HG03139 (cell line): Measurements from ENCODE around the gene C20orf202.

Source experiments
- ATAC-seq: cut with Tn5 transposase; IDR thresholded peaks from one replicate; pipeline ENCODE4 v1.9.1; 2021; ENCODE audit not compliant: unreplicated experiment

The C20orf202 gene

DNA sequence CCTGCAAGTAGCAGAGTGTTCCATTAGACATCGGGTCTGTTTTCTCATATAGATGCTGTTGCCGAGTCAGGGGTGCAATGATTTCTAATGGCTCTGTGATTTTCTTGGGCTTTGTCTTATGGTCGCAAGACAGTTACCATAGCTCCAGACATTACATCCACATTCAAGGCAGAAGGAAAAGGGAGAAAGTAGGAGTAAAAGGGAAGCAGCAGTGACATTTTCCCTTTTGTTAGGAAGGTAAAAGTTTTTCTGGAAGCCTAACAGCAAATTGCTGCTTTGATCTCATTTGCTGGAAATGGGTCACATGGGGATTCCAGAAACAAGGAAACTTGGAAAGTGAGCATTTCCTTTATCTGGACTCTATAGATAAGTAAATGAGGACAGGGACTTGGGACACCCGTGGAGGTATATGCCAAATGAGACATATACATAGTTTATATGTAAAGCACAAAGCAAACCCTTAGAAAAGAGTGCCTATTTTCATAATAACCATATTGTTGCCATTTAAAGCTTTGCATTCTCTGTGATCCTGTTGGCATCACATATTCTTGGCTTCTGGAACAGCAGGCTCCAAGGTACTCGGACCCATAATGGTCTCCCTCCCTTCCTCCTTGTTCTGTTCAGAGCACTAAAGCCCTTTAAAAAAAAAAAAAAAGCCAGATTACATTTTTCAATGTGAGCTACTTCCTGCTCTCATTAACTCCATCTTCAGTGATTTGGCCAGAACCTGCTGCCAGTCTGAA lies at the start of gene C20orf202:
Gene C20orf202 (plus strand): TSS at position 693 of the 743 bp plus-strand sequence. CDS start 132 bp downstream, outside the sequence.
- ATAC-seq: no peak

DNA sequence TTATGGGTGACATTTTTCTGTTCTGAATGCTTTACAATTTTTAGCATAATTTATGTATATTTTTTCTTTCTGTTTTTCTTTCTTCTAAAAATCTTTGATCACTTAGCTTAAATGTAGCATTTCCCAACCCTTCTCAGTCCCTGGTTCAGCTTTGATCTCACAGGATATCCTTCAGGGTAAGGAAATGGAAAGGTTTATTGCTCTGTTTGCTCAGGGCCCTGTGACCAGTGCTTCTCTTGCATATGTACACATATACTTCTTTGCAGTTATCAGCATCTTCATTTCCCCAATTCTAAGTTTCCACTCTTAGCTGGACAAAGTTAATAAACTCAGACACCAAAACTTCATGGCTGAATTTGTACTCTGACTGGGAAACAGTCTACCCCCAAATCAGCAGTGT lies 49.0 kb upstream of the C20orf202 start:
- ATAC-seq: no peak

DNA sequence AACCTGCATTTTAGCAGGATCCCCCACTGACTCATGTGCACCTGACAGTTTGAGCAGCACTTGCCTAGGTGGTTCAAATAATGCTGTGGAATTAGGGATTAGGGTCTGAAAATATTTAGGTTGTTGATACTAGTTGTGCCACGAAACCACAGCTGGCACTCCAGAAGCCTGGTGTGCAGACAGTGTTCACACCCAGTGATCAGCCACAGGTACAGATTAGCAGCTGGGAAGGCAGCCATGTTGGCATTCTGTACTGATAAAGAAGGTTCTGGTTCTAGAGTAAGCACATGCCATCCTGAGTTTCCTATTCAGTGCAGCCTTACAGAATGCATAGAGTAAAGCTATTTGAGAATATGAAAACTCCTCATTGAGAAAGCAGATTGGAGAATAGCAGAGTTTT lies 48.6 kb upstream of the C20orf202 start:
- ATAC-seq: no peak

DNA sequence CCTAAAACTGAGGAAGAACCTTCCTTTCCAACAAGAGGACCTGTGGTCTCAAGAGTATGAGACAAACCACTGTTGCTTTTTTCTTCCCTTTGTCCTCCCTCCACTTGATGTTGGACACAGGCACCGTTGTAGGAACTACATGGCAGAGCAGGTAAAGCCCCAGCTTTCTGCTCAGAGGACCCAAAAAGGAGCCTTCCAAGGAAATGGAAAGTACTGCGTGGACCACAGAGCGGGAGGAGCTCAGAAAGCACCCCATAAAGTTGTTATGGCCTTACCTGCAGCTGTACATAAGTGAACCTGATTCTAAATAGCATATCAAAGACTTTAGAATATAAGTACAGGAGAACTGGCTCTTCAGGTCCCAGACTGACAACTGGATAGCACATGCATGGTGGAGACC lies 47.9 kb upstream of the C20orf202 start:
- no peak for ATAC-seq

DNA sequence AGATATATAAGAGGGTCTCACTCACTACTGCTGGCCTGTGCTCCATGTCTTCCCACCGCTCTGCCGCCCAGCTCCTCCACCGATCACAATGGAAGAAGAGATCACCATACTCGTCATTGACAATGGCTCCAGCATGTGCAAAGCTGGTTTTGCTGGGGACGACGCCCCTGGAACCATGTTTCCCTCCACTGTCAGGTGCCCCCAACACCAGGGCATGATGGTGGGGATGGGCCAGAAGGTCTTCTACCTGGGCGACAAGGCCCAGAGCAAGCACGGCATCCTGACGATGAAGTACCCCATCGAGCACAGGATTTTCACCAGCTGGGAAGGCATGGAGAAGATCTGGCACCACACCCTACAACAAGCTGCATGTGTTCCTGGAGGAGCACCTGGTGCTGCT lies 42.8 kb upstream of the C20orf202 start:
- ATAC-seq: no peak

DNA sequence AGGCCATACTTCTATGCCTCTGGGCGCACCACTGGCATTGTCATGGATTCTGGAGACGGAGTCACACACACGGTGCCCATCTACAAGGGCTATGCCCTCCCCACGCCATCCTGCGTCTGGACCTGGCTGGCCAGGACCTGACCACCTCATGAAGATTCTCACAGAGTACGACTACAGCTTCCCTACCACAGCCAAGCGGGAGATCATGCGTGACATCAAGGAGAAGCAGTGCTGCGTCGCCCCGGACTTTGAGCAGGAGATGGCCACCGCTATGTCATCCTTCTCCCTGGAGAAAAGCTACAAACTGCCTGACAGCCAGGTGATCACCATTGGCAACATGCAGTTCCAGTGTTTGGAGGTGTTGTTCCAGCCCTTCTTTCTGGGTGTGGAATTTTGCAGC lies 42.3 kb upstream of the C20orf202 start:
- ATAC-seq: no peak

DNA sequence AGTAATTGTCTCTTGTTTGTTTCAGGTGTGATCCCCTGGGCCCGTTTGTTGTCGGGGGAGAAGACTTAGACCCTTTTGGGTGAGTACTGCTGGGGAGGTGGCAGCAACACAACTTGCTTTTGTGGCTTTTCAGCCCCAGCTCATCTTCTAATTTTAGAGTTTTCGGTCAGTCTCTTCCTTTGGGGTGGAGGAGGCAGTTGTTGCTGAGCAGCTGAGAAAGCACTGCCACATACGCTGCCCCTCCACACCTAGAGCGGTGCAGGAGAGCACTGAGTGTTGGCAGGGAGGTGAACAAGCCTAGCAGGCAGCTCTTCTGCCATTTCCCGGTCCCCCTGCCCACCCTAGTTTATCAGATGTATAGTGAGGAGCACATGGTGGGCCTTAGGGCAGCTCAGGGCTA lies 40.1 kb upstream of the C20orf202 start:
- no peak for ATAC-seq

DNA sequence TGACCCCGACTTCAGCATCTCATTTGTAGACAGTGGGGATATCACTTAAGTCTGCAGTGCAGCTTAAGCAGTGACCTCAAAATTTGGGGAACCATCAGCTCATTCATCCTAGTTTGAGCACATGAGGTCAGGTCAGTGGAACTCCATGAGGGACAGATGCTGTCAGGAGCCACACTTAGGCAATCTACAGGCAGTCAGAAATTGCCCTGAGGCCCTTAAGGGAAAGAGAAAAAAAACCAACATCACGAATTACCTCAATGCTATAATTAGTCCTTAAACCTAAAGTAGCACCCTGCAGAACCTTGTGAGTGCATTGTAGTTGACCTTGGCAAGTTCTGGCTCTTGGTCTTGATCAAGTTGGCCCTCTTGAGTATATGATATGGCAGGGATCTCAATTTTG lies 39.6 kb upstream of the C20orf202 start:
- no peak for ATAC-seq

DNA sequence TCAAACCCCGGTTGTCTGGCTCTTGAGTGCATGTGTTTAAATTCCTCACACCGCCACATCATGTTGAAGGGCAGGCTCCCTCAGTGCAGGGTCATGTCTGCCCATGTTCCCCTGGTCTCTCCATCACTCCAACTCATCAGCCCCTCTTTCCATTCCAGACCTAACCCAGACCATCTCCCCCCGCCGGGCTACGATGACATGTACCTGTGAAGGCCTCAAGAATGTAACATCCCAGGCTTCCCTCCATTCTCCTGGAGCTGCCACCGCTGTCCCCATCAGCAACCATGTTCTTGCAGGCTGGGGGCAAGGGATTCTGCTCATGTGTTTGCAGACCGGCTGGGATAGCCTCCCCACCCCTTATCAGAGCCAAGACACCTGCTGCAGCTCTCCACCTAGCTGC lies 38.4 kb upstream of the C20orf202 start:
- ATAC-seq: no peak

DNA sequence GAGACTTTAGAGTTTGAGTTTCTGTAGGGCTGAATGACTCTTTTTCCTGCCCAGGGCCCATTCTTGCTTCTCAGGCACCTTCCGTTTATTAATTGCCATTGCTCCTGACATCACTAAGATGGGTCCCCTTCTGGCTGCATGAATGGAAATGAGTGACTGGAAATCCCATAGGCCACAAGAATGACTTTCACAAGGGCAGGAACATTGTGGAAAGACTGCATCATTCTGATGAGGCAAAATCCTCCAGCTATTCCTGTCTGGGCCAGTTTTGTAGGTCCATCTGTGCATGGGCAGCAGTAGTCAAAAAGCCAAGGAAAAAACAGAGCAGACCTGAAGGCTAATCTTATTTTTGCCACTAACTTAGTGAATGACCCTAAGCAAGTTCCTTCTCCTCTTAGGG lies 37.7 kb upstream of the C20orf202 start:
- ATAC-seq: no peak

DNA sequence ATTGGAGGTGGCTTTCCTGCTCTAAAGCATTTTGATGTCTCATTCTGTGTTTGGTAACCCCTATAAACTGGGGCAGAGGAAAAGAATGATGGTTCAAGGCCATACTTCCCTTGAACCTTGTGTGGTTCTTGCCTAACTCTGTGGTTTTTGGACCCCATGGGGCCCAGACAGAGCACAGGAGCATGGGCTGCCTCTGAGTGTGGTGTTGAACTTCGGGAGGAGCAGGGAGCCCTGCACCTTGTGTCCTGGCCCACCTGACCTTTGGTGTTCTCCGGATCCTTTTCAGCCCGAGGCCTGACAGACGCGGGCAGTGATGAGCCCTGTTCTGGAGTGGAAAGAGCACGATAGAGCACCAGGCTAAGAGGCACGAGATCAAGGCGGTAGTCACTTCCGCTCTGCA lies 37.3 kb upstream of the C20orf202 start:
- no peak for ATAC-seq

DNA sequence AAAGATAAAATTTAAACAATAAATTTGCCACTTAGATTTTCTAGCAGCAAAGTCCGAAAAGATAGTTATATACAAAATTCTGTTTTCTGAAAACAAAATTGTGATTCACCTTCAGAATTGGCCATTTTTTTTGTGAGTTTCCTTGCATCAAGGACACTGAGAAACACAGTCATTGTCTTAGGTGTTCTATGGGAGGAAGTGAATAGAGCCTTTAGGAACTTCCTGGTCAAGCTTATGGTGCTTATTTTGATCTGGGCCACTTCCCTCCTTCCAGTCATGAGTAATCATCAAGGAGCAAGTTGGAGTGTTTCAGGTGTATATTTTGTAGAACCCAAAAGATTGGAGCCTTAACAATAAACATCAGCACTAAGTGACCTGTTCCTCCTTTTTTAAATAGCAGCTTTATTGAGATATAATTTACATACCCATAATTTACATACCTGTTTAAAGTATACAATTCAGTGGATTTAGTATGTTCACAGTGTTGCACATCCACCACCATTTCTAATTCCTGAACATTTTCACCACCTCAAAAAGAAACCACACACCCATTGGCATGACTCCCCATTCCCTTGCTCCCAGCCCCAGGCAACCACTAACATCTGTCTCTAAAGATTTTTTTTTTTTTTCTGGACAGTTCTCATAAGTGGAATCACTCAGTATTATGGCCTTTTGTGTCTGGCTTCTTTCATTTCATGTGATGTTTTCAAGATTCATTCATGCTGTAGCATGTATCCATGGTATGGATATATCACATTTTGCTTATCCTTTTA lies 36.1 kb upstream of the C20orf202 start:
- no peak for ATAC-seq

DNA sequence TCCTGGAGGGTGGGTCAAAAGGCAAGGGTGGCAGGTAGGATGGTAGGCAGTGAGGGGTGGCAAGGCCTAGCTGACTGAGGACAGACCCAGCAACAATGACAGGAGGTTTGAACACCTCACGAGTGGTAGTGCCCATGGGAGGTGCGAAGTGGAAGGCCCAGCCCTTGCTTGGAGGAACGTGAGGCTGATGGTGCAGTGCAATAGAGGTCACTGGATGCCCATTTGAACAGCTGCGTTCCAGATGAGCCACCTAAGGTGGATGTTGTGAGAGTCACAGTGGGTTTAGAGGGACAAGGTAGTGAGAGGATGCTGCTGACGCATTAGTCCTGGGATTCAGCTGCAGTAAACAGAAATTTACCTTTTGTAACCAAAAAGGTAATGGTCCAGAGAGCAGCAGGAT lies 34.0 kb upstream of the C20orf202 start:
- ATAC-seq: no peak

DNA sequence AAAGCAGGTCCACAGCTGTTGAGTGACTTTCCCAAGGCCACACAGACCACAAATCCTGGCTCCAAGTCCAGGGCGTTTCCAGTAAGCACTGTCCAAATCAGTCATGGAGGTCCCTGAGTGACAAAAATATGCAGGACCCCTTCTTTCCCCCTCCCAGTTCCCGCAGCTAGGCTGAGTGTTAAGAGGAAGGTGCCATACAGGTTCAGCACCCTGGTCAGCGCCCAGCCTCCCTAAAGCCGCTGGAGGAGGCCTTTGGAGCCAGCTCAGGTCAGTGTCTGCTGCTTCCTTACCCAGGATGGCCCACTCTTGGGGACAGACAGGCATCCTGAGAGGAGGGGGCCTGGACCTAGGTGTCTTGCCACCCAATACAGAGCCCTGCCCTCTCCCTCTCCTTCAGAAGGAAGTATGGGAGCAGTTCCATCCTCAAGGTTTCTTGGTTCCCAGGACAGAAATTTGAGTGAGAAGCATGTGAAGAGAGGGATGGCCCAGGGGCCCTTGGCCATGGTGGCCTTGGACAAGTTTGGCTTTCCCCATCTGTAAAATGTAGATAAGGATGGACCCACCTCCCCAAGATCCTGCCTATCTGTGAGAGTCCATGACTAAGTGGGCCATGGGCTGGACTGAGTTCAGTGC lies 31.7 kb upstream of the C20orf202 start:
- no peak for ATAC-seq

DNA sequence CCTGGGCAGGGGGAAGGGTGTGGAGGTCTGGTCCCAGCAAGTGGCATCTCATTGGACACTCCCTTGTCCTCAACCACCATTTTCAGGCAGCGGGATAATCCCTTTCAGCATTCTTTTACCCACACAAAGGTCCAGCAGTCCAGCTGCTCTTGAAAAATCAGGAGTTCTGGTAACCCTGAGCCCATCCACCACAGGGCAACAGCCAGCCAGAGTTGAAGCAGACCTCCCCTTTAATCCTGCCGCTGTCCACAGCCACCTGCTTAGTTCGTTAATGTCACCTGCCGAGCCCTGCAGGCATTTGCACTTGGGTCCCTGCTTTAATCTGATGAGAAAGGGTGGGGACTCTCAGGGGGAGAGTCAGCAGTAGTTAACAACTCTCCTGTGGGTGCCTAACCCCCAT lies 29.6 kb upstream of the C20orf202 start:
- ATAC-seq: no peak

DNA sequence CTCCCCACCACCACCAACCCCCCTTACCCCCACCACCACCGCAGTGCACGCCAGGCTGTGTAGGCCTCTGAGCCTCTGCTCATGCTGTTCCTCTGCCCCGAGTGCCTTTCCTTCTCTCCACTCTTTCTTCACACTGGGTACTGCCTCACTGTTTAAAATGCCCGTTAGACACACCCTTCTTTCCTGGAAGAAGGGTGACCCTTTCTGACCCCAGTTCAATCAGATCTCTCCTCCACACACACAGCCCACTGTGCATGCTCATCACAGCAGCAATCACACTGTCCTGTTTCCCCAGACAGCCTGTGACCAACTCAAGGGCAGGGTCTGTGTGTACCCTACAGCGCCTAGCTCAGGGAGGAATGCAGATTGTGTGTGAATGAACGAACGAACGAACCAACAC lies 28.5 kb upstream of the C20orf202 start:
- ATAC-seq: no peak

DNA sequence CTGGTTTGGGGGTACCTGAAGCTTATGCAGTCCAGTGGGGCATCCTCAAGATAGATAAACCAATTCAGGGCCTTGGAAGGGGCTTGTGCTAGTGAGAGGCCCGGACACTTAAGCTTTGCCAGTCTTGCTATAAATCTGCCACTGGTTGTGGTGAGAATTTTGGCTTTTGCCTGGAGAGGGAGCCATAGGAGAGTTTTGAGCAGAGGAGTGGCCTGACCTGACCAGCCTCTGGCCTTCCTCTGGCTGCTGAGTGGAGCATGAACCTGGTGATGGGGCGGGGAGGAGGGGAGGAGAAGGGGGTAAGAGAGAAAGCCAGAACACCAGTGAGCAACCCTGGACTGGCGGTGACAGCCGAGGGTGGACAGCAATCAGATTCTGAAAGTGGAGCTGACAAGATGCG lies 25.6 kb upstream of the C20orf202 start:
- ATAC-seq: no peak

DNA sequence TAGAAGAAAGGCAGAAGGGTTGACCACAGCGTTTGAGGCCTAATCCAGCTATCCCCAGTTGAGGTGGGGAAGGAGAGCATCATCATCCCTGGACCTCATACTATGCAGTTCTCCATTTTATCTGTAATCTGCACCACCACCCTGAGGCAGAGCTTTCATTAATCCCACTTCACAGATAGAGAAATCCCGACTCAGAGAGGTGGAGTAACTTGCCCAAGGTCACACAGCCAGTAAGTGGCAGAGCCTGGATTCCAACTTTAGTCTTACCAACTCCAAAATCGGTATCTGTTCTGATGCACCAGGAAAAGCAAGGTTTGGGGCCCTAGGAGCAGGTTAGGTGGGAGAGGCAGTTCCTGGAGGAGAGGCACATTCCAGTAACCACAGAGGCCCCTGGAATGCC lies 25.2 kb upstream of the C20orf202 start:
- no peak for ATAC-seq

DNA sequence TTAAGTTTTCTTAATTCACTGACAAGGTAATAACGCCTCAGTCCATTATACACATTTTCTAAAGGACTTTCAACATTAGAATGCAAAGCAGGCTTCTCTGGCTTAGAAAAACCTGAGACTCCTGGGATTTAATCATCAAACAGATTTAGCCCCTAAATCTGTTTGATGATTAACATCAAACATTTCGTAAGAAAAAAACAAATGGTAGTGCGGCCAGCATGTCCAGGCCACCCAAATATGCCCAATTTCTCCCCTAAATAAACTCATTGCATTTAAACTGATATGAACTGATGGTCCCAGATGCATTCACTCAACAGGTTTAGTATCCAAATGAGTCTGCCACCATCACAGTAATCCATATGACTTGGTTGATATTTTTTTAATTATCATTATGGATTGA lies 24.6 kb upstream of the C20orf202 start:
- no peak for ATAC-seq

DNA sequence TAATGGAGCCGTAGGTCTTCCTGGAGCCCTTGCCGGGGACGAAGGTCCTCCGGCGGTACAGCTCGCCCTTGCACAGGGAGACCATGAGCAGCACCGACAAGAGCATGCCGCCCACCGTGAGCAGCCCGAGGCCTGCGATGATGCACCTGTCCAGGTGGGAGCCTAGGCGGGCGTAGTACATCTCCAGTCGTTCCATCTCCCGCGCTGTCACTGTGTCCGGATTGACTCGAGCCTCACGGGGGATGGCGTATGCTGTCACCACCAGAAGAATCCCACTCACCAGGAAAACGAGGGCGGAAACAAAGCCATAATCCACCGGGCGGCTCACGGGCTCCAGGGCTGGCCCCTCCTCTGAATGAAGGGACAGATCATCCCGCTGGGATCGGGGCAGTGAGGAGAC lies 22.3 kb upstream of the C20orf202 start:
- no peak for ATAC-seq

DNA sequence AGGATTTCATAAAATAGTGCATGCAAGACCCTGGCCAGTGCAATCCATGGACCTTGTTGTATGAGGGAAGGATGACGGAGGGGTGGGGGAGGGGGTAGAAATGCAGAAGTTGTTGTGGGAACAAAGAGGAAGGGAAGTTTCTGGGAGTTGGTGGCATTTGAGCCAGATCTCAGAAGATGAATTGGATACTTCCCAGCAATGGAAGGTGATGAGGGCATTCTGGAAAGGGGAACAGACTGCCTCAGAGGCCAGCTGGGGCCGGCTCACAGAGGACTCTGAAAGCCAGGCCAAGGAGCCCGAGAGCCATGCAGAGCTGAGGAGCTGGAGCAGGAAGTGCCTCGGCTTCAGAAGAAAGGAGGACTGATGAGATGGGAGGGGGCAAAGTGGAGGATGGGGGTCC lies 21.1 kb upstream of the C20orf202 start:
- no peak for ATAC-seq

DNA sequence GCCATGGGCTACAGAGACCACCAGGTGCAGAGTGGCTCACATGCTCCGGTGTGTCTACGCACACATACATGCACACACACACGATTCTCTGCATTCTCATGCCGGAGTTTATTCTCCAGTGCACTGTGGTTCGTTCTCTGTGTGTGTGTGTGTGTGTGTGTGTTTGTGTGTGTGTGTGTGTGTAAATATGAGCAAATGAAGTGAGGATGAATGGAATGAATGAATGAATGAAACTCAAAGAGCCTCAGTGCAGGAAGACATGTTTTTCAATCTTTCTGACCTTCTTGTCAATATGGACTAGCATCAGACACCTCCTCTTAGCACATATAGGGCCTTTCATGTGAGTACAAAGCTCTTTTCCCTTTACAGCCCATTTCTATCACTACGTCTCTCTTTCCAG lies 20.1 kb upstream of the C20orf202 start:
- no peak for ATAC-seq
